GM10266 (cell line): ENCODE results near the gene NACC2.

Experiments
- DNase-seq: peaks from one replicate; pipeline ENCODE4 v3.0.0; 2012; ENCODE audit errors: extremely low spot score
- TF ChIP-seq, protein P1 (sequence below): IDR thresholded peaks from 2 replicates; pipeline ENCODE4 v1.5.1; 2012; ENCODE audit warnings: mild to moderate bottlenecking, low read depth; ENCODE audit not compliant: control insufficient read depth, insufficient read depth; ENCODE audit errors: missing control alignments

NACC2 gene

GRCh38 chr9:136115206-136115605 lies 20.1 kb upstream of the NACC2 start:
- TF ChIP-seq, protein P1, sequence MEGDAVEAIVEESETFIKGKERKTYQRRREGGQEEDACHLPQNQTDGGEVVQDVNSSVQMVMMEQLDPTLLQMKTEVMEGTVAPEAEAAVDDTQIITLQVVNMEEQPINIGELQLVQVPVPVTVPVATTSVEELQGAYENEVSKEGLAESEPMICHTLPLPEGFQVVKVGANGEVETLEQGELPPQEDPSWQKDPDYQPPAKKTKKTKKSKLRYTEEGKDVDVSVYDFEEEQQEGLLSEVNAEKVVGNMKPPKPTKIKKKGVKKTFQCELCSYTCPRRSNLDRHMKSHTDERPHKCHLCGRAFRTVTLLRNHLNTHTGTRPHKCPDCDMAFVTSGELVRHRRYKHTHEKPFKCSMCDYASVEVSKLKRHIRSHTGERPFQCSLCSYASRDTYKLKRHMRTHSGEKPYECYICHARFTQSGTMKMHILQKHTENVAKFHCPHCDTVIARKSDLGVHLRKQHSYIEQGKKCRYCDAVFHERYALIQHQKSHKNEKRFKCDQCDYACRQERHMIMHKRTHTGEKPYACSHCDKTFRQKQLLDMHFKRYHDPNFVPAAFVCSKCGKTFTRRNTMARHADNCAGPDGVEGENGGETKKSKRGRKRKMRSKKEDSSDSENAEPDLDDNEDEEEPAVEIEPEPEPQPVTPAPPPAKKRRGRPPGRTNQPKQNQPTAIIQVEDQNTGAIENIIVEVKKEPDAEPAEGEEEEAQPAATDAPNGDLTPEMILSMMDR = no peak
- DNase-seq = no peak

DNA sequence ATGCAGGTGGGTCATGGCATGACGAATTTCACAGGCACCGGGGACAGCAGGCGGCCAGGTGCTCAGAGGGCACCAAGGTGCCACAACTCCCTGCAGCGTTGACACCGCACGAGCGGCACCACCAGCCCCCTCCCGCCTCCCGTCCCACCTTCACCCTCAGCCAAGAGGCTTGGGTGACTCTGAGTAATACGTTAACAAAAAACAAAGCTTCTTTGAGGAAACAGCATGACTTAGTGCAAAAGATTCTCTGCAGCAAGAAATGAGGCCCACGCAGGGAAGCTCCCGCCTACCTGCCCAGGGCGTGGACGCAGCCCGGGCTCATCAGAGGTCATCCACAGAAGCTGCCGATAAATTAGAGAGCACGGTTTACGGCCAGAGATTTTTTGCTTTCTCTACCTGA lies 19.5 kb upstream of the NACC2 start:
- TF ChIP-seq, protein P1 = no peak
- no peak for DNase-seq

- no peak for DNase-seq
- TF ChIP-seq, protein P1 = no peak
These were observed 17.5 kb upstream of the NACC2 start for GRCh38 chr9:136112541-136112940.

DNA sequence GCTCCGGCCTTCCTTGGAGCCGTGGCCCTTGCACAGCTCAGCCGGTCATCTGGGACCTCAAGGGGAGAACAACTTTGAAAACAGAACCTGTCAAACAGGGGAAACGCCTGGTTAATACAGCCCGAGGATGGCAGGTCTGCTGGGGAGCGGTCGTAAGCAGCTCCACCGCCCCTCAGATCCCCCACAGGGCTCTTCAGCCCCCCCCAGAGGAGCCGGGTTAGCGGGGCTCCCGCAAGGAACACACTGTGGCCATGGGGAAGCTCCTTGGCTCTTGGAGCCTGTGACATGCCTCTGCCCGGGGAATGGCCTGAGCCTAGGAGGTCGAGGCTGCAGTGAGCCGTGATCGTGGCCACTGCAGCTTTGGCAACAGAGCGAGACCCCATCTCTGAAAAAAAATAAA lies 16.8 kb upstream of the NACC2 start:
- TF ChIP-seq, protein P1 = no peak
- no peak for DNase-seq

GRCh38 chr9:136111190-136111589 lies 16.1 kb upstream of the NACC2 start:
- TF ChIP-seq, protein P1 = no peak
- no peak for DNase-seq

GRCh38 chr9:136110082-136111061 lies 15.3 kb upstream of the NACC2 start:
- TF ChIP-seq, protein P1 = peak; percentile 34
- no peak for DNase-seq
